PC-3 (cell line): ENCODE measurements around the gene COMMD10. TPM values are rescaled to one million over a fixed set of nuclear protein-coding genes. Genes with fewer than 3 reads are reported as not detected.

Experiments
- ATAC-seq: fragments of 200-7000 bp; cut with Tn5 transposase; 2 replicates; pipeline ENCODE4 v1.9.1; 2020; ENCODE audit warnings: mild to moderate bottlenecking, moderate library complexity
- BruUV-seq: library from RNA; stranded (reverse); fragments of 400-500 nt; replicated peaks from 2 replicates; lab custom pipeline; 2021; lab: Mats Ljungman, UMichigan
- CTCF ChIA-PET: fragments of 300-600 bp; sonication (Branson Sonifier 250); formaldehyde crosslinking; loops from one replicate; lab custom pipeline; 2022; ENCODE audit warnings: antibody characterized with exemption; lab: Charles Lee
- POLR2A ChIA-PET: fragments of 300-600 bp; sonication (Branson Sonifier 250); formaldehyde crosslinking; loops from one replicate; lab custom pipeline; 2022; ENCODE audit warnings: antibody characterized with exemption; ENCODE audit not compliant: unreplicated experiment; lab: Charles Lee
- DNase-seq: peaks from one replicate; pipeline ENCODE4 v3.0.0-alpha.2; 2015
- H2AFZ ChIP-seq: fragments of 300-600 bp; sonication (generic); 2 replicates; pipeline ENCODE4 v1.6.0; 2016; ENCODE audit warnings: antibody characterized with exemption, low read length
- H3F3A ChIP-seq: fragments of 300-600 bp; sonication (generic); one replicate; pipeline ENCODE4 v1.6.0; 2017; ENCODE audit warnings: antibody characterized with exemption, low read length, control low read depth, mild to moderate bottlenecking; ENCODE audit not compliant: unreplicated experiment
- H3K27ac ChIP-seq: fragments of 300-600 bp; sonication (generic); 2 replicates; pipeline ENCODE4 v1.5.1; 2016; ENCODE audit warnings: mild to moderate bottlenecking, low read length
- H3K27me3 ChIP-seq: fragments of 300-600 bp; sonication (generic); 2 replicates; pipeline ENCODE4 v1.6.1; 2016; ENCODE audit warnings: low read length, mixed read lengths
- H3K36me3 ChIP-seq: fragments of 300-600 bp; sonication (generic); 2 replicates; pipeline ENCODE4 v1.6.1; 2016; ENCODE audit warnings: low read depth, mixed run types, low read length, mixed read lengths
- H3K4me1 ChIP-seq: fragments of 300-600 bp; sonication (generic); 2 replicates; pipeline ENCODE4 v1.5.1; 2016; ENCODE audit warnings: low read length; ENCODE audit not compliant: insufficient read depth
- H3K4me2 ChIP-seq: fragments of 300-600 bp; sonication (generic); 2 replicates; pipeline ENCODE4 v1.6.0; 2016; ENCODE audit warnings: low read length
- H3K4me3 ChIP-seq: fragments of 300-600 bp; sonication (generic); 2 replicates; pipeline ENCODE4 v1.5.1; 2016; ENCODE audit warnings: mild to moderate bottlenecking, low read length, mixed read lengths
- H3K79me2 ChIP-seq: fragments of 300-600 bp; sonication (generic); 2 replicates; pipeline ENCODE4 v1.6.1; 2017; ENCODE audit warnings: low read length, mixed read lengths
- H3K9ac ChIP-seq: fragments of 300-600 bp; sonication (generic); 2 replicates; pipeline ENCODE4 v1.6.0; 2016; ENCODE audit warnings: mild to moderate bottlenecking, low read length
- H3K9me2 ChIP-seq: fragments of 300-600 bp; sonication (generic); replicated peaks from 2 replicates; pipeline ENCODE4 v1.6.1; 2016; ENCODE audit warnings: mixed run types, low read length, mixed read lengths
- H3K9me3 ChIP-seq: fragments of 300-600 bp; sonication (generic); 2 replicates; pipeline ENCODE4 v1.6.1; 2016; ENCODE audit warnings: low read length, mixed read lengths
- H4K20me1 ChIP-seq: fragments of 300-600 bp; sonication (generic); 2 replicates; pipeline ENCODE4 v1.6.1; 2016; ENCODE audit warnings: low read length, mixed read lengths
- CTCF ChIP-seq: fragments of 300-600 bp; sonication (generic); conservative IDR thresholded peaks from 2 replicates; pipeline ENCODE4 v1.5.1; 2017; ENCODE audit warnings: antibody characterized with exemption, low read depth, mild to moderate bottlenecking, low read length
- EZH2 ChIP-seq: fragments of 300-600 bp; sonication (generic); IDR thresholded peaks from one replicate; pipeline ENCODE4 v1.6.1; 2017; ENCODE audit warnings: antibody characterized with exemption, mild to moderate bottlenecking, low read length; ENCODE audit not compliant: unreplicated experiment
- EZH2phosphoT487 ChIP-seq: fragments of 300-600 bp; sonication (generic); IDR thresholded peaks from 2 replicates; pipeline ENCODE4 v1.6.1; 2018; ENCODE audit warnings: mild to moderate bottlenecking, antibody characterized with exemption, low read length, borderline replicate concordance
- intact Hi-C: fragments of 100-400 bp; cut with micrococcal nuclease; formaldehyde crosslinking; loops from 2 replicates; pipeline ENCODE4 v1.9.0; 2023
- total RNA-seq: library from RNA; depleted of rRNA; stranded (reverse); fragments of >200 nt; gene quantifications from 2 replicates; pipeline ENCODE4 v1.2.3, GENCODE V29; 2014

The COMMD10 gene
- total RNA-seq, 1 experiment from 2014 or later = 17.7 TPM

GRCh38 chr5:116272281-116272941 is 187.6 kb downstream of the COMMD10 start:
- Histone ChIP-seq H3K9me3 (no peaks in the 10 kb centered on the region), H4K20me1 (no peaks in the 10 kb centered on the region), H3F3A (no peaks in the 10 kb centered on the region), H3K79me2 (no peaks in the 10 kb centered on the region), H2AFZ (no peak overlapping the region), H3K4me3 (no peak overlapping the region), H3K27me3 (no peaks in the 10 kb centered on the region), H3K36me3 (0 out of 2 replicates have a peak, but pooled peaks cover 2% of the 10 kb centered on the region), H3K27ac (no peak overlapping the region), H3K9me2 (no peaks in the 10 kb centered on the region), H3K4me1 (peaks cover 18% of the 10 kb centered on the region), H3K4me2 (no peak overlapping the region), H3K9ac (no peak overlapping the region)
- ATAC-seq = 0 out of 2 replicates have a peak, but pooled peaks have one; percentile 27
- TF ChIP-seq EZH2 (no peak), EZH2phosphoT487 (no peak), CTCF (no peak; the same call in 1 of the 2 replicates)
- no TSS peak for BruUV-seq
- no peak for DNase-seq
- ChIA-PET CTCF (no interaction called here), POLR2A (no interaction called here)
- intact Hi-C loops = loop anchor here (2.0 kb wide), 2 partner anchors 16 to 136 kb away; no protein-coding TSS in a partner anchor

GRCh38 chr5:116273448-116274242 is 188.8 kb downstream of the COMMD10 start:
- Histone ChIP-seq H3K36me3 (0 out of 2 replicates have a peak, but pooled peaks cover 2% of the 10 kb centered on the region), H3K4me2 (peak overlapping the region; percentile 40; the same call in 1 of the 2 replicates), H3K4me3 (no peak overlapping the region), H2AFZ (no peak overlapping the region), H3F3A (no peaks in the 10 kb centered on the region), H3K4me1 (peaks cover 18% of the 10 kb centered on the region), H4K20me1 (no peaks in the 10 kb centered on the region), H3K9me2 (no peaks in the 10 kb centered on the region), H3K9me3 (no peaks in the 10 kb centered on the region), H3K9ac (no peak overlapping the region), H3K27me3 (no peaks in the 10 kb centered on the region), H3K79me2 (no peaks in the 10 kb centered on the region), H3K27ac (peak overlapping the region; percentile 59)
- intact Hi-C loops = loop anchor here (2.0 kb wide), 2 partner anchors 17 to 137 kb away; no protein-coding TSS in a partner anchor
- ATAC-seq (peak; percentile 88), DNase-seq (peak; percentile 48)
- TF ChIP-seq CTCF (no peak), EZH2phosphoT487 (no peak), EZH2 (no peak)
- ChIA-PET POLR2A (no interaction called here), CTCF (interaction anchor here (0.6 kb wide), 1 partner anchor 16 kb away, joined by 3 read pairs; no protein-coding TSS in a partner anchor)
- BruUV-seq = no TSS peak
